Pancreas (tissue), 10 donors: ENCODE results near the gene SMYD1. TPM values are rescaled to one million over a fixed set of nuclear protein-coding genes. Genes with fewer than 3 reads are reported as not detected.

Experiments used
- ATAC-seq, 4 donors: fragments of 200-7000 bp; cut with Tn5 transposase; one replicate each; pipeline versions ENCODE4 v1.8.0 to v1.9.1; 2020; ENCODE audit warnings: mild to moderate bottlenecking in 4 of 4, moderate library complexity in 4 of 4
- DNase-seq, 6 donors: peaks; one replicate each; pipeline ENCODE4 v3.0.0-alpha.2; 2020
- FAIRE-seq: peaks from 2 replicates; lab custom pipeline; 2012; peaks lifted over from hg19 to GRCh38; lab: Jason Lieb, UNC
- H3K27ac ChIP-seq, 4 donors: fragments of 200-600 bp; sonication (generic); 1 replicate in 3 of 4; 2 replicates in 1 of 4; pipeline versions ENCODE4 v1.5.0 to v1.8.0; 2020
- H3K27me3 ChIP-seq, 4 donors: fragments of 200-600 bp; one replicate each; pipeline ENCODE4 v1.8.0; 2021
- H3K36me3 ChIP-seq, 3 donors: fragments of 200-600 bp; sonication (generic) in 1 of 3; one replicate each; pipeline versions ENCODE4 v1.5.0 to v1.8.0; 2020 to 2021
- H3K4me1 ChIP-seq, 3 donors: fragments of 200-600 bp; one replicate each; pipeline ENCODE4 v1.8.0; 2021
- H3K4me3 ChIP-seq, 4 donors: fragments of 200-600 bp; sonication (generic) in 2 of 4; one replicate each; pipeline versions ENCODE4 v1.5.0 to v1.8.0; 2020 to 2021
- H3K9me3 ChIP-seq, 4 donors: fragments of 200-600 bp; one replicate each; pipeline ENCODE4 v1.8.0; 2021
- WGBS, 2 donors: extraction: QIAGEN DNeasy Blood & Tissue Kit; methylation state at CpG; one replicate each; pipeline ENCODE4 v1.1.7; 2013; 5-methylcytosine and 5-hydroxymethylcytosine counted together
- intact Hi-C, 3 donors: fragments of 100-400 bp; cut with DNase I; formaldehyde crosslinking; loops; one replicate each; pipeline versions ENCODE4 v1.11.1 to v1.14.2; 2022
- polyA plus RNA-seq, 2 donors: library from polyadenylated mRNA; stranded (reverse); fragments of 200-250 nt; gene quantifications; one replicate each; pipeline ENCODE4 v1.2.3, GENCODE V29; 2013
- total RNA-seq, 6 donors: library from RNA; stranded (reverse); fragmentation: NEBNext Ultra II Directional in 4 of 6; extraction: Animal tissue kit (Norgen Biotek cat#: 25700) in 4 of 6; gene quantifications; one replicate each; pipeline versions ENCODE4 v1.2.1 to v1.2.4, GENCODE V29; 2021 to 2023
- TF ChIP-seq, protein P1 (sequence below), 4 donors: fragments of 200-600 bp; sonication (generic) in 3 of 4; IDR thresholded peaks; one replicate each; pipeline versions ENCODE4 v1.5.0 to v1.8.0; 2021; ENCODE audit warnings: antibody characterized with exemption in 4 of 4
- donor health status: healthy with polysubstance abuse.
- donor health status: DM: no; HTN: no; CAD: no; lungs with moderate emphysema.
- donor health status: DM: no; HTN: no; CAD: no.
- donor health status: control.
- donor health status: control.
- donor health status: Bipolar disorder and iron deficiency.
- donor health status: DM: yes; HTN: yes; CAD: no.
- donor health status: DM: no; HTN: no; CAD: no.
- donor health status: DM: no; HTN: no; CAD: no.
- donor health status: DM: yes; HTN: yes; CAD: no.

The SMYD1 gene
- total and polyA plus RNA-seq, 8 donors, result 0.06 to 0.16 TPM; not detected in 6

DNA sequence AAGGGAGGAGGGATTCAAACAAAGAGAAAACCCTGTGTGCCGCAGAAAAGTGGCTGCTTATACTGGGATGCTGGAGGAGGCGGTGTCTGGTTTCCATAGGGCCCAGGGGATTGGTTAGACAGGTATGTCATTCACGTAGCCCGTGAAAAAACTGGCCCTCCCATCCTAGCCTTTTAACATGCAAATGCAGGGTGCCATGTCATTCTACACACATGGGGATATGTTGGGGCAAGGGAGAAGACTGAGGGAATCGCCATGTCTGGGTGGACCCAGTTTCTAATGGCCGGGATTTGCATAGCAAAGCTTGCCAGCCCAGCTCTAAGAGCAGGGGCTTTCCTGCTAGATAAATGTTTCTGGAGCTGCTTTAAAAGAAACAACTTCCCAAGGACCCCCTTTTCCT lies 43.1 kb upstream of the SMYD1 start:
- Histone ChIP-seq H3K27me3 (no peaks in the 10 kb centered on the region), H3K4me1 (peaks cover 0 to 4% (median 0%) of the 10 kb centered on the region in 3 donors), H3K27ac (no peak overlapping the region), H3K4me3 (no peak overlapping the region), H3K36me3 (no peaks in the 10 kb centered on the region), H3K9me3 (no peaks in the 10 kb centered on the region)
- ATAC-seq, result no peak
- no peak for DNase-seq
- intact Hi-C loops, result no loop called here
- 89 to 93% methylated on average over 6 of the region's 6 CpGs for WGBS, 2 donors
- TF ChIP-seq, protein P1, sequence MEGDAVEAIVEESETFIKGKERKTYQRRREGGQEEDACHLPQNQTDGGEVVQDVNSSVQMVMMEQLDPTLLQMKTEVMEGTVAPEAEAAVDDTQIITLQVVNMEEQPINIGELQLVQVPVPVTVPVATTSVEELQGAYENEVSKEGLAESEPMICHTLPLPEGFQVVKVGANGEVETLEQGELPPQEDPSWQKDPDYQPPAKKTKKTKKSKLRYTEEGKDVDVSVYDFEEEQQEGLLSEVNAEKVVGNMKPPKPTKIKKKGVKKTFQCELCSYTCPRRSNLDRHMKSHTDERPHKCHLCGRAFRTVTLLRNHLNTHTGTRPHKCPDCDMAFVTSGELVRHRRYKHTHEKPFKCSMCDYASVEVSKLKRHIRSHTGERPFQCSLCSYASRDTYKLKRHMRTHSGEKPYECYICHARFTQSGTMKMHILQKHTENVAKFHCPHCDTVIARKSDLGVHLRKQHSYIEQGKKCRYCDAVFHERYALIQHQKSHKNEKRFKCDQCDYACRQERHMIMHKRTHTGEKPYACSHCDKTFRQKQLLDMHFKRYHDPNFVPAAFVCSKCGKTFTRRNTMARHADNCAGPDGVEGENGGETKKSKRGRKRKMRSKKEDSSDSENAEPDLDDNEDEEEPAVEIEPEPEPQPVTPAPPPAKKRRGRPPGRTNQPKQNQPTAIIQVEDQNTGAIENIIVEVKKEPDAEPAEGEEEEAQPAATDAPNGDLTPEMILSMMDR (IDR thresholded peaks at IDR 0.05), result no peak
- no peak for FAIRE-seq

DNA sequence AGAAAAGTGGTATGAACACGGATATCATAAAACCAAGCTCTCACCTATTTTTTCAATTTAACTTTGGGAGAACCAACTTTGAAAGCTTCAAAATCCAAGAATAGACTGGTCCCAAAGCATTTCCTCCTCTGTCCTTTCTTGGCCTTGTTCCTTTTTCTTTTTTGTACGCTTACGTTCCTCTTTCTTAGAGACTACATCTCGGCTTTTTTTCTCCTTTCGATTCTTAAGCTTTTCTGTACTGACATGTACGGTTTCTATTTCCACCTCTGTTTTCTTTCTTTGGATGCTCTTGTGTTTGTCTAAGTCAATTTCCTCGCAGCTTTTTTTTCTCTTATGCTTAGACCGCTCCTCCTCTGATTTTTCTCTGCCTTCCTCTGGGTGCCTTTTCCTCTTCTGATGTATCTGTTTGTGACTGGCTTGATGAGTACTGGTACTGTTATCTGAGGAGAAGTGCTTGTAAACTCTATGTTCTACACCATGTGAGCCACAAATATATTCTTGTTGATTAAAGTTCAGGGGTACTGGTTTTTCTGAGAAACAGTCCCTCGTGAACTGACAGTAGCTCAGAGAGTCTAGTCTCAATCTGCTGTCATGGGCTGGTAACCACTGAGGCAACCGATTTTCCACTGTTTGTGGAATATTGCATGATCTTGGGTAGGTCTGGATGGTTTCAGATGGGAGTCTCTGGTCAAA lies 39.8 kb upstream of the SMYD1 start:
- DNase-seq (no peak), FAIRE-seq (no peak), ATAC-seq (peak in 1 of 4 donors; percentile 30)
- TF ChIP-seq, protein P1 (IDR thresholded peaks at IDR 0.05), result no peak
- H3K27me3 ChIP-seq, result no peaks in the 10 kb centered on the region
- no peak overlapping the region for H3K27ac ChIP-seq
- intact Hi-C loops, result no loop called here
- WGBS, 2 donors, result 93% methylated on average over 10 of the region's 10 CpGs
- no peaks in the 10 kb centered on the region for H3K4me1 ChIP-seq
- H3K4me3 ChIP-seq, result no peak overlapping the region
- no peaks in the 10 kb centered on the region for H3K9me3 ChIP-seq
- peaks cover 0 to 7% (median 0%) of the 10 kb centered on the region in 3 donors for H3K36me3 ChIP-seq

DNA sequence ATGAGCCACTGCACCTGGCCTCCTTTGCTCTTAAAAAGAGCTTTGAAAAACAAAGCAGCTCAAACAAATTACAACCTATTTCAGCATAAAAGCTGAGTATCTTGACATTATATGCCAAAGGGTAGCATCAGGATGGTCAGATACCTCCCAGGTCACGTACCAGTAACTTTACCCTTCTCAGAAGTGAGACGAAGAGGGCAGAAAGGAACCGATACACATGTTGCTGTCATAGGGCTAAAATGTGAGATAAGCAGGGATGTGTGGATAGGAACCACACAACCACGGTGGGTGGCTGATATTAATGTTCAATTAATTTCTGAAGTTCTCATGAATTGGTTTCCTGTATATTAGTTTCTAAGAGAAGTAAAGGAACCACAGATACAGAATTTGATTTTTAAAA lies 38.7 kb upstream of the SMYD1 start:
- H3K27ac ChIP-seq, result no peak overlapping the region
- H3K9me3 ChIP-seq, result no peaks in the 10 kb centered on the region
- FAIRE-seq (no peak), ATAC-seq (no peak), DNase-seq (no peak)
- 94 to 96% methylated on average over 4 of the region's 4 CpGs for WGBS, 2 donors
- no peaks in the 10 kb centered on the region for H3K27me3 ChIP-seq
- TF ChIP-seq, protein P1 (IDR thresholded peaks at IDR 0.05), result no peak
- no peaks in the 10 kb centered on the region for H3K4me1 ChIP-seq
- no peak overlapping the region for H3K4me3 ChIP-seq
- H3K36me3 ChIP-seq, result peaks cover 0 to 7% (median 0%) of the 10 kb centered on the region in 3 donors
- intact Hi-C loops, result no loop called here

- FAIRE-seq (no peak), DNase-seq (no peak), ATAC-seq (no peak)
- Histone ChIP-seq H3K36me3 (peaks cover 0 to 17% (median 0%) of the 10 kb centered on the region in 3 donors), H3K27me3 (no peaks in the 10 kb centered on the region), H3K9me3 (no peaks in the 10 kb centered on the region), H3K4me3 (no peak overlapping the region), H3K27ac (no peak overlapping the region), H3K4me1 (no peaks in the 10 kb centered on the region)
- TF ChIP-seq, protein P1 (IDR thresholded peaks at IDR 0.05), result no peak
- intact Hi-C loops, result no loop called here
- 91 to 92% methylated on average over 7 of the region's 7 CpGs for WGBS, 2 donors
These were observed 35.4 kb upstream of the SMYD1 start for GRCh38 chr2:88032070-88032702.

- ATAC-seq, result no peak
- peaks cover 0 to 17% (median 0%) of the 10 kb centered on the region in 3 donors for H3K36me3 ChIP-seq
These were observed 31.4 kb upstream of the SMYD1 start for GRCh38 chr2:88036182-88036581.

More at GRCh38 chr2:88036182-88036581, 31.4 kb upstream of the SMYD1 start:
- no peaks in the 10 kb centered on the region for H3K4me1 ChIP-seq
- intact Hi-C loops, result no loop called here
- no peaks in the 10 kb centered on the region for H3K9me3 ChIP-seq
- H3K4me3 ChIP-seq, result no peak overlapping the region
- no peak overlapping the region for H3K27ac ChIP-seq
- TF ChIP-seq, protein P1 (IDR thresholded peaks at IDR 0.05), result no peak
- no peak for DNase-seq
- H3K27me3 ChIP-seq, result no peaks in the 10 kb centered on the region
- no peak for FAIRE-seq
- WGBS, 2 donors, result 79% methylated on average over 2 of the region's 2 CpGs
